Measurements from ENCODE around the gene LDLRAP1.

The LDLRAP1 gene

DNA sequence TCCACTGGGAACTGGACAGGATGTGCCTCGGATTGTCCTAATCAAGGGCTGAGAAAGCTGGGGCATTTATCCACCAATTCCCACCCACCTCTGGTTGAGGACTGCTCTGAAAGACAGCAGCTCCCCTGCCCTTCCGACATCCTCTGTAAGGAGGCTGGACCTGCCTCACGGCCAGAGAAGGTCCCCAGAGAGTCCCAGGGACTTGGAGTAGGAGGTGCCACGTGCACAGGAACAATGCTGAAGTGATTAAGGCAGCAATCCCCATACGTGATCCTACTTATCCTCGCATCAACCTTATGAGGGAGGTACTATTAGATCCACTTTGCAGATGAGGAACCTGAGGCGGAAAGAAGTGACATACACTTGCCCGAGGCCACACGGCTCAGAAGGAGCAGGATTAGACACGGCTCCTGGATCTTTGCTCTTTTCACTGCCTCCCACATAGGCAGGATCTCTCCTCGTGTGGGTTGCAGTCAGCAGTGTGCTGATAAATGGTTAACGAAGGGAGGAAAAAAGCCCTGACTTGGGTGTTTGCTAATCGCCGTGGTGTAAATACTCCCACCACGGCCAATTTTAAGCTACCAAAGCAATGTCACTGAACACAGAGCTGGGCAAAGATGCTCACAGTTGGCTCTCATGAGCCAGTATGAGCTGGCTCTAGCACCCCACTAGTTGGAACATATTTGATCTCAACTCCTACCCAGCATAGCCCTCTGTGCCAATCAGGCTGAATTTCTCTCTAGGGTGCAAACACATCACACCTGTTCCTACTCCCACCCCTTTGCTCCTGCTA is 18.6 kb upstream of the LDLRAP1 start:
- no peak for DNase-seq (ENCODE audit: low read depth)

DNA sequence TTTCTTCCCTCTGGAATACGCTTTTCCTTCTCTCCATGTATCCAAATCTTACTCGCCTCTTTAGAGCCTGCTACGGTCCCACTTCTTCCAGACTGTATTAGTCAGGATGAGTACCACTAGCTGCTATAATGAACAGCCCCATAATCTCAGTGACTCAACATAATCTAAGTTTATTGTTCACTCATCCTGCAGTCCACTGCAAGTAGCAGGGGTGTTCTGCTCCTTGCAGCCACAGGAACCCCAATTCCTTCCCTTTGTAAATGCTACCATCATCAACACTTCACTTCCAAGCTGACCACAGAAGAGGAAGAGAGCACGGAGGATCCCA is 18.1 kb upstream of the LDLRAP1 start:
- no peak for DNase-seq (ENCODE audit: low read depth)

DNA sequence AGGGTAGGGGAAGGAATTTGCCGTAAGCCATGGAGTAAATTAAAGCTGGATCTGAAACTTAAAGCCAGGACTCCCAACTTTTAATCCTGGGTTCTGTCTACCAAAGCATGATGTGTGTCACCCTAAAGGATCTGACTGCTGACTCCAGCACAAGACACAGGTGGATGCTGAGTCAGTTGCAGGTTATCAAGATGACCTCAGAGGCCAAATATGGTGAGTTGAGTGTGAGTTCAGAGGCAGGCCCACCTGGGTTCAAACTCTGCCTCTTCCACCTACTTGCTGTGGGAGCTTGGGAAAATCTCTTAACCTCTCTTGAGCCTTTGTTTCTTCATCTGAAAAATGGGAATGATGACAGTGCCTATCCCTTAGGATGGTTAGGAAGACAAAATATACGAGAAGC is 16.7 kb upstream of the LDLRAP1 start:
- no peak for DNase-seq (ENCODE audit: low read depth)

DNA sequence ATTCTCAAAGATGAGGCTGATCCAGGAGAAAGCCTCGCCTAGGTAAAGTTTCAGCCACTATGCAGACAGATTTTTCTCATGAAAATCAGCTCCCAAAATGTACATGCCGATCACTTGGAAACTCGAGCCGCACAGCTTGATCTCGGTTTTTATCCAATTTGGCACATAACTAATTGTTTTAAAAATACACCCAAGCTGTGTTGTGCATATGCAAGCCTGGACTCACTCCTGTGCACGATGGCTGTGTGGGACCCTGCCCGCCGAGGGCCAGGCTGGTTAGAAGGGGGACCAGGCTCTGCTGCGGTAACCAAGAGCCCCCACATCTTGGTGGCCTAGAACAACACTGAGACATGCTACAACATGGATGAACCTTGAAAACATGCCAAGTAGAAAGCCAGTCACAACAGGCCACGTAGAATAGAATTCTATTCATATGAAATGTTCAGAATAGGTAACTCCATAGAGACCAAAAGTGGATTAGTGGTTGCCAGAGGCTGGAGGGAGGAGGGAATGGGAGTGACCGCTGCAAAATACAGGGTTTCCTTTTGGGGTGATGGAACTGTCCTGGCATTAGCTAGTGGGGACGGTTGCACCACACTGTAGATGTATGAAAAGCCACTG is 16.1 kb upstream of the LDLRAP1 start:
- no peak for DNase-seq (ENCODE audit: low read depth)

DNA sequence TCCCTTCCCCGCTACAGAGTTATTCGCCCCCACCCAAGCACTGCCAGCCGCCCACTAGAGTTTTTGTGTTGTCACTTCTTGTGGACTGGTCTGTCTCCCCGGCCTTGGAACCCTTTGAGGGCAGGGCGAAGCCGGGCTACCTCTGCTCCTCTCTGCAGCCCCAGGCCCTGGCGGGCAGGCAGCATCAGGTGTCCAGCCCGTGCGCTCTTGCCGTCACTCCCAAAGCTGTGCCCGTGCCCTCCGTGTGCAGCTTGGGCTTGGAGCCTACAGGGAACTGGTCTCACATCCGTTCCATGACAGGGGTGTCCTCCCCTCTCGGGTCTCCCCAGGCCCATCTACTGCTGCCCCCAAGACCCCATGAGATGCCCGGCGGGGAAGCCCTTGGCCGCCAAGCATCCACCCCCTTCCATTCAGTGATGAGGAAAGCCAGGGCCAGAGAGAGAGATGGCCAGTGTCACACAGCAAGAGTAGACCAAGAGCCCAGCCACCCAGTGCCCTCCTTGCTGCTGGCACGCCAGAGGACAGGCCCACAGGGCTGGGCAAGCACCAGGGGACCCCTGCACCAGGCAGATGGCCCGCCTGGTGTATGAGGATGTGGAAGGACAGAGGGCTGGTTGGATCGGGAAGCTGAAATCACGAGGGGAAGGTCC is 15.3 kb upstream of the LDLRAP1 start:
- no peak for DNase-seq (ENCODE audit: low read depth)

DNA sequence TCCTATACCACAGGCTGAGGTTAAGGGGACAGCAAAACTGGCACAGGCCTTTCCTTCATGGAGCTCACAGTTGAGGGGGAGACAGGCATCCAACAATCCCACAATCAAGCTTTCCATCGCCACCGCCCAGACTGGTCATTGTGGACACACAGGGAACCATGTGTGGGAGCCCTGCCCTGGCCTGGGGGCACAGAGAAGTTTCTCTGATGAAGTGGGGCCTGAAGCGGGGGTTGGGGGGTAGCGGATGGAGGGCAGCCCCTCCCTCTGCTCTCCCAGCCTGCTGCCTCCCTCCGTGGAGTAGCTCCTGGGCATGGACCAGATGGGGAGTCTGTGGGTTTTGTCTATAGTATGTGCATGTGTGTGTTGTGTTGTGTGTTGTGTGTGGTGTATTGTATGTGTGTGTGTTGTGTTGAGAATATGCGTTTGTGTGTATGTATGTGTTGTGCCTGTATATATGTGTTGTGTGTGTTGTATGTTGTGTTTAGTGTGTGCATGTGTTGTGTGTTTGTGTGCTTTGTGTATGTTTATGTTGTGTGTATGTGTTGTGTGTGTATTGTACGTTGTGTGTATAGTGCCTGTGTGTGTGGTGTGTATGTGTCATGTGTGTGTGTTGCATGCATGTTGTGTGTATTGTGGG is 14.4 kb upstream of the LDLRAP1 start:
- no peak for DNase-seq (ENCODE audit: low read depth)

DNA sequence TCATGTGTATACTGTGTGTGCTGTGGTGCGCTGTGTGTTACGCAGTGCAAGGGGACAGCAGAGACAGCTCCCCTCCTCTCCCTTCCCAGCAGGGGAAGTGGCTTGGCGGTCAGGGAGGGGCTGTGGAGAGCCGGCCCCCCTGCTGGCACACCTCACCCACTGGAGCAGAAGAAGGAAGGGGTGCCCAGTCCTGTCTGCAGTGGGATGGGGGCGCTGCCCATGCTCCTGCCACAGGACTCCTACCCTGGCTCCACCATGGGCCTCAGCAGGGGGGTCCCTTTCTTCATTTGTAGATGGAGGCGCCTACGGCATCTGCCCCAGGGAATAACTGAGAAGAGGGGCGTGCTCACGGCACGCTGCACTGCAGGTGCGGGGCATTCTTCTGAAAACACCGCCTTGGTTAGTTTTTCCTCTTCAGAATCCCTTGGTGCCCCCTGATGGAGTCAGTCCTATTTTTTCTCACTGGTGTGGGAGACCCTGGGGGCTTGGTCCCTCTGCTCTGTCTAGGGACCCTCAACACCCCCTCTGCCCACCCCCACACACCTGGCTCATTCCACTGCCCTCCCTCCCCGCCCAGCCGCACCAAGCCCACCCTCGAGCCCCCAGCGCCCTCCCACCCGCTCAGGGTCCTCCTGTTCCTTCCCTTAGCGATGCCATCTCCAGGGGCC is 13.8 kb upstream of the LDLRAP1 start:
- no peak for DNase-seq (ENCODE audit: low read depth)

DNA sequence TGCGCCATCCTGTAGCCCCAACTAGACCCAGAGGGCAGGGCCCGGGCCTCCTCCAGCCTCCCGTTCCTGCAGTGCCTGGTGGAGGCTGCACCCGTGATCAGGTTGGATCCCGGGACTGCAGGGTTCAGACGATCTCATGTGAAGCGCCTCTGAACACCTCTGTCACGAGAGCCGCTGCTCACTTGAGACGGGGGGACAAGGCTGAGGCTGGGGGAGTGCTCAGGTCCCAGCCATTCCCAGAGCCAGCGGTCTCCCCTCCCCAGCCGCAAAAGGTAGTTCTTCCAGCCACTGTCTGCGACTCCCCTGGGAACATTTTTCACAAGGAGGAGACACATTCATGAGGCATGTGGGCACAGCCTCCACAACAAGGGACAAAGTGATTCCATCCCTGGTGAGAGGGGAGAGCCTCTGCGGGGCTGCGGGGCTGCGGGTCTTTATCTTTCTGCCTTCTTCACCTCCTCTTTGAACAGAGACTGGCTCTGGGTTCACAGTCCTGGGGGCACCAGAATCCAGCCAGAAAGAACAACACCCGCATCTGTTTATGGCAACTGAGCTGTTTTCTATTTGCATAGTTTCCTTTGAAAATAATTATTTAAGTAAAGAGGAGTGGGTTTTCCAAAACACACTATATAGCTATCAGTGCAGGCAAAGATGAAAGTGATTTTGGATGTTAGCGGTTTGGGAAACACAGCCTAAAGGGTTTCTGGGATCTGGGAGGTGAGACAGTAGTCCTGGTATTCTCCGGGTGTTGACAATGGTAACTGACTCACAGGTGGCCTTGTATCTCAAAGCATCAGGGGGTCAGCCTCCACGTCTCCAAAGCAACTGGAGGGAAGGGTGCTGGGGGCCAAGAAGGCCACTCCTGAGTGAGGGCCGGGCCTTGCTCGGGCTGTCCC is 13.0 kb upstream of the LDLRAP1 start:
- no peak for DNase-seq (ENCODE audit: low read depth)

DNA sequence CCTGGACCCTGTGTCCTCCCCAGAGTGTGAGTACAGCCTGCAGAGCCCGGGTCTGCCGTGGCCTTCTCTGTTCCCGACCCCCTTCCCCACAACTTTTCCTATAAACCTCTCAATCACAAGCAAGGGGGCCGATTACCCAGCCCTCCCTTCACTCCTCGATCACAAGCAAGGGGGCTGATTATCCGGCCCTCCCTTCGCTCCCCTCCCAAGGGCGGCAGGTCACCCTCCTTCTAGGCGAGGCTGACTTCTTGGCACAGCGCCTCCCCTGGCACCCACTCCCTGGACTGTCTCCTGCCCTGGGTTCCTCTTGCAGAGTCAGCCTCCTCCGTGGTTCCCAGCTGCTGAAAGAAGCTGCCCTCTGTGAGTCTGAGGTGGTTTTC is 12.3 kb upstream of the LDLRAP1 start:
- DNase-seq (ENCODE audit: low read depth), result no peak

DNA sequence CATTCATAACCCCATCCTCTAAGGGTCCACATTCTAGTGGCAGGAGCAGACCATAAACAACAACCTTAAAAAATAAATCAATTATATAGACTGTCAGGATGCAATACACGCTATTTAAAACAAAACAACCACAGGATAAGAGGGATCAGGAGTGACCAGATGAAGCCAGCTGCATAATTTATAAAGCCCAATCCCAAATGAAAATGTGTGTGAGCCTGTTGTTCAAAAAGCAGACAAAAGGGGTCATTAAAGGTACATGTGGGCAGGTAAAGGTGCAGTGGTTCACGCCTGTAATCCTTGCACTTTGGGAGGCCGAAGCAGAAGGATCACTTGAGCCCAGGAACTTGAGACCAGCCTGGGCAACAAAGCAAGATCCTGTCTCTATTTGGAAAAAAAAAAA is 10.4 kb upstream of the LDLRAP1 start:
- no peak for DNase-seq (ENCODE audit: low read depth)

DNA sequence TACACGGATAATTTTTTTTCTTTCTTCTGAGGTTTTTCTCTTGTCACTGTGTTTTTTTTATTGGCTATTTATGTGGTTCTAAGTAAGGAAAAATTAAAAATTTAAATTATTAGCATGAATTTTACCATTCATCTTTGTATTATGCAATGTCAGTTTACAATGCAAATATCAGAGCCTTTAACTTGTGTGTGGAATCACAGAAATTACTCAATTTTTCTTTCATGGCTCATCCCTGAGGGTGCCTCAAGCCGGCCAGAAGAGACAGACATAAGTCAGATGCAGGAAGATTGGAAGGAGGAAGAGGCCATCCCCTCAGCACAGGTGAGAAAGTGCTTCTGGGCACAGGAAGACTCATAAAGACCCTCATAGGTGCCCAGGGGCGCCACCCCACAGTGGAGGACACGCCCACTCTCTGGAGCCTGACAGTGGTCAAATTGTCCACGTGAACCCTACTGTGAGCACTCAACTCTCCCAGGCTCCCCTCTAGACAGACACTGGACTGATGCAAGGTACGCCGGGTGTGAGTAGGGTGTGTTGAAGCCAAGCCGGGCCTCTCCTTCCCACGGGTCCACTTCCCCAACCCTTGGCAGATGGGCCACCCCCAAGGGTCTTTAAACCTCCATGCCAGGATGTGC is 9.5 kb upstream of the LDLRAP1 start:
- no peak for DNase-seq (ENCODE audit: low read depth)

DNA sequence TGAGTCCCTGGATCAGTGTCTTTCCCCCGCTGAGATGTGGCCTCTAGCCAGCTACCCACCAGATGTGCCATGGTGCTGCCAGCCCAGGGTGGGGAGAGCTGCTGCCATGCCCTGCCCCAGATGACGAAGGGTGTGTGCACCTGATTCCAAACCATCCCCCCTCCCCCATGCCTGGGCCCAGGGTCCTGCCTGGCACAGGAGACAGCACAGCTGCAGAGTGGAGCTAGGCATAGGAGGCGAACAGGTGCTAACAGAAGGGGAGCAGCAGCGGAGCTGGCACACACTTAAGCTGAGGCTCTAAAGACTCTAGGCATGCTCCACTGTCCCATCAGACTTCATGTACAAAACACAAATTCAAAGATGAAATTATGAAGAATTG is 9.0 kb upstream of the LDLRAP1 start:
- DNase-seq (ENCODE audit: low read depth), result no peak

DNA sequence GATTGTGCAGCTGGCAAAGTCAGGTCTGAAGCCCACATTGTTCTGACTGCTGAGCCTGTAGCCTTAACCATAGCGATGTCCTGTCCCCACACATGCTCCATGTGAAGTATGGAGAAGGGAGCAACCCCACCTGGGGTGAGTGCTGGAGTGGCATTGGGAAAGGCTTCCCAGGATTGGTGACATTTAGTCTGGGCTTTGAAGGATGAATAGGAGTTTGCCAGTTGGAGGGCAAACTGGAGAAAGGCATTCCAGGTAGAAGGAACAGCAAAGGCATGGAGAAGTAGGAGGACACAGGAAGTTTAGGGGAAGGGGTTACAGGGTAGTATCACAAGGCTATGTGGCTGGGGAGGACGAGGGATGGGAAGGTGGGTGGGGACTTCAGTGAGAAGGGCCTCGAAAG is 7.3 kb upstream of the LDLRAP1 start:
- no peak for DNase-seq (ENCODE audit: low read depth)

DNA sequence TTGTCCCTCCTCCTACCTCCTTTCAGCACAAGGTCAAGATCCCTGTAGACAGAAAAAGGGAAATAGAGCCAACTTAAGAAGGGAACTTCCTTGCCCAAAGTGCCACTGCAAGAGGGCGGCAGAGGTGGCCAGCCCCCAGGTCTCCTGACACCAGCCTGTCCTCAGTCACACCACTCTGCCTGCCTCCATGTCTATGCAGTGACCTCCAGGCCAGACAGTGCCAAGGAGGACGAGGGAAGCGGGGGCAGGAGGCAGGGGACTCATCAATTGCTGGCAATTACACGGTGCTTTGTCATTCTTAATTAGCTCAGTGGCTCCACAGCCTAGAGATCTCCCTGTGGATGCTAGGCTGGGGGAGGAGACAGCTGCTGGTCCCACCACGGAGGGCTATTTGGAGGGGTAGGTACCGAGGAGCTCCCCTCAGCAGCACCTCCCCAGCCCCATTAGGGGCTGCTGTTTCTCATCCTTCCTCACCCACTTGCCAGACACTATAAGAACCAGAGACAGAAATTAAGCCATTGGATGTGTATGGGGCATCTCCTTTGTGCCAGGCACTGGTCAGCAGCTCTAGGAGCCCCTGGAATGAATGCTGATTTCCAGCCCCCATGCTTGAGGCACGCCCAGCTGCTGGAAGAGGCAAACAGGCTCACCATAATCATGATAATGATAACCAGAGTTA is 6.1 kb upstream of the LDLRAP1 start:
- no peak for DNase-seq (ENCODE audit: low read depth)

DNA sequence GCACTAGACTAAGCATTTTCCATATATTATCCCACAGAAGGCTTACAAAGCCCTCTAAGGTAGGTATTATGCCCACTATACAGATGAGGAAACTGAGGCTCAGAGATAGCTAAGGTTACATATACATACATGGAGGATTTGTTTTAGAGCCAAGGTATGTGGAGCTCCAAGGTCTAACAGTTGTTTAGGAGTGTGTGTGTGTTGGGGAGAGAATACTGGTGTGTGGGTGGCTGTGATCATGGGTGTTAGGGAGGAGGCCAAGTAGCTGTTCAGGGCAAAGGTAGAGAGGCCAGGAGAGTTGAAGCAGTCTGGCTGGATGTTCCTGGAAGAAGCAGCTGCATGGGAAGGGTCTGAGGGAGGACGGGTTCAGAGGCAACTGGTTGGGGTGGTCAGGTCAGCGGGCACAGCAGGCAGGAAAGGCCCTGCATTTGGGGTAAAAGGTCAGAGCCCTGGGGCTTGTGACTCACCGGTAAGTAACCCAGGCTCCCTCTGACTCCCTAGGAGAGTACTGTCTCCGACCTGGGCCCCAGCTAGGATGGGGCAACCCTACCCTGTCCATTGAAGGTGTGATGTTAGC is 5.1 kb upstream of the LDLRAP1 start:
- no peak for DNase-seq (ENCODE audit: low read depth)

DNA sequence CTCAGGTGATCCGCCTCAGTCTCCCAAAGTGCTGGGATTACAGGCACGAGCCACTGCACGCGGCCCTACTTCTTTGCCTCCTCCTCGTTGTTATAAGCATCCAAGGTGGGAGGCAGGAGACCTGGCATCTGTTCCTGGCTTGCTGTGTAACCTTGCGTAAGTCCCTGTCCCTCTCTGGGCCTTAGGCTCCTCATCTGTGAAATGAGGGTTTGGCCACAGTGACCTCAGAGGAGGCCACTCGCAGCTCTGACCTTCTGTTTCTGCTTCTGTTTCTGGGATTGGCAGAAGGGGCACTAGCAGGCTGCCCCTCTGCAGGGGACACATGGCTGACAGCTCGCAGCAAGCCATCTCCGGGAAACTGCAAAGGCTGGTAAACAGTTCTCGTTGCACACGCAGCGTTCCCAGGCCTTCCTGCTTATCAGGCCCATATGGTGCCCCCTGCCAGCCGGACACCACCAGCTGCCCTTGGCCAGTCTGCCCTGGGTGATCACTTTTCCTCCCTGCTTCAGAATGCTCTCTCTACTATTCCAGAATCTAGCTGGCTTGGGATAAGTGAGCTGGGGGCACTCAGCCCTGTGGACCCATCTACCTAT is 2.6 kb upstream of the LDLRAP1 start:
- no peak for DNase-seq (ENCODE audit: low read depth)

DNA sequence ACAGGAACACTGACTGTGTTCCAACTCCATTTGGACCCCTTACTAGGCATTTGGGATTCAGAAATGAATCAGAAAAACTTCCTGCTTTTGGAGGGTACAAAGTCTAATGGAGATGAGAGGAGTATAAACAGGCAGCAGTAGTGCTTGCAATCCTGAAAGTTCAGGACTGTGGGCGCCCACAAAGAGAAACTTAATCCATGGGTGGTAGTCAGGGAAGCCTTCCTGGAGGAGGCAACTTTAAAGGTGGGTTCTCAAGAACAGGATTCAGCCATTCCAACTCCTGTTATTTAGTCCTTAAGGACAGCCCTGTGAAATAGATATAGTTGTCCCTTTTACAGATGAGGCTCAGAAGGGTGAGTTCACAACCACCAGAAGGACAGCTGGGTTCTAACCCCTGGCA is 2.0 kb upstream of the LDLRAP1 start:
- no peak for DNase-seq (ENCODE audit: low read depth)

DNA sequence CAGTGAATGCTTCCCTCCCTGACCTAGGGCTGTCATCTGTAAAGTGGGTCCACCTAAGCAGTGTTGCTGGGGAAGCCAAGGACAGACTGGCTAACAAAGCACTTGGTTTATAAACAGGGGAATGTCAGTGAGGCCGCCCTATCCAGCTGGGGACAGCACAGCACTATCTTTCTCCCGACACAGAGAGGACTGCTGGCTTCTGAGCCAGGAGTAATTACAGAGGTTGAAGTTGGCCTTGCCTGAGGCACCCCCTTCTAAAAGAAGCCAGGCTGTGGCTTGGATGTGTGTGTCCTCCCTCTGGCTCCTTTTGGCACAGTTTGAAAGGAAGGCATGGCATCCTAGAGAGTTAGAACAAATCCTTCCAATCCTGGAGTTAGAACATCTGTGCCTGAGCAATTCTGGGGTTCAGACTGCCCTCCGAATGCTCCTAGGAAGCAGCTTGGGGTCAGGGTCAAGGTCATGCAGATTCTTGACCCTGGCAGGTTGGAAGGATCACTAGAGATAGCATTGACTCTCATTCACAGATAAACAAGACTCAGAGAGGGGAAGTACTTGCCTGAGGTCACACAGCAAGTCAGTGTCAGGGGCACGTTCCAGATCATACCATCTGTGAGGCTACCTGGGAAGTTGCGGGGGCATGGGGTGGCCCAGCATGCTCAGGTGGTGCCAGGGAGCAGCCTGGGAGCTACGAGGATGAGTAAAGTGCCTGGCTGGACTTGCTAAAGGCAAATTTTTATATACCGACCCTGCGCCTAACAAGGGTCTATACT is 1.3 kb upstream of the LDLRAP1 start:
- DNase-seq (ENCODE audit: low read depth), result no peak

DNA sequence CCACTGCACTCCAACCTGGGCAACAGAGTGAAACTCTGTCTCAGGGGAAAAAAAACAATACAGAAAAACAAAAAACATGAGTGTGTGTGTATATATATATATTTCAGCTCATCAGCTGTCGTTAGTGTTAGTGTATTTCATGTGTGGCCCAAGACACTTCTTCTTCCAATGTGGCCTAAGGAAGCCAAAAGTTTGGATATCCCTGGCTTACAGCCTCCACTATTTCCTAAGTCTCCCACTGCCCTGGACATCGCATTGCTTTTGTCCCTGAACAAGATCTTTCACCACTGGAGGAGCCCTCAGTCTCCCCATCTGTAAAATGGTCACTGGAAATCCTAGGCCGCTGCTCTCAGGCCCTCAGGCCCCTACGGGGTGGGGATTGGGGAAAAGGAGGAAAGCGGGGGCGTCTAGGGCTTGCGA is 391 bp upstream of the LDLRAP1 start:
- DNase-seq (ENCODE audit: low read depth), result no peak
